ENCODE data around the gene SLC24A4. TPM values are rescaled to one million over a fixed set of nuclear protein-coding genes. Genes with fewer than 3 reads are reported as not detected.

Gene SLC24A4
- polyA plus RNA-seq, 12 donors = 1.2 to 5.9 (median 3.1) TPM; not detected in 1

- DNase-seq = no peak
These were observed 151.1 kb downstream of the SLC24A4 start for GRCh38 chr14:92473969-92474535.

GRCh38 chr14:92475037-92475436 lies 152.1 kb downstream of the SLC24A4 start:
- no peak for DNase-seq

GRCh38 chr14:92475451-92476187 lies 152.7 kb downstream of the SLC24A4 start:
- no peak for DNase-seq

GRCh38 chr14:92480856-92481255 lies 157.9 kb downstream of the SLC24A4 start:
- no peak for DNase-seq

GRCh38 chr14:92481386-92481785 lies 158.4 kb downstream of the SLC24A4 start:
- no peak for DNase-seq

- DNase-seq = no peak
These were observed 159.0 kb downstream of the SLC24A4 start for GRCh38 chr14:92481811-92482555.

- DNase-seq = no peak
These were observed 159.8 kb downstream of the SLC24A4 start for GRCh38 chr14:92482621-92483319.

- DNase-seq = no peak
These were observed 161.3 kb downstream of the SLC24A4 start for GRCh38 chr14:92484132-92484823.

GRCh38 chr14:92486881-92487280 lies 163.9 kb downstream of the SLC24A4 start:
- no peak for DNase-seq

- DNase-seq = no peak
These were observed 164.7 kb downstream of the SLC24A4 start for GRCh38 chr14:92487513-92488133.

- no peak for DNase-seq
These were observed 166.7 kb downstream of the SLC24A4 start for GRCh38 chr14:92489394-92490238.

- DNase-seq = no peak
These were observed 167.4 kb downstream of the SLC24A4 start for GRCh38 chr14:92490239-92490959.

GRCh38 chr14:92491782-92492181 lies 168.8 kb downstream of the SLC24A4 start:
- DNase-seq = no peak

- DNase-seq = no peak
These were observed 169.3 kb downstream of the SLC24A4 start for GRCh38 chr14:92492258-92492657.

- DNase-seq = no peak
These were observed 170.1 kb downstream of the SLC24A4 start for GRCh38 chr14:92493024-92493423.

- DNase-seq = no peak
These were observed 170.5 kb downstream of the SLC24A4 start for GRCh38 chr14:92493492-92493891.

GRCh38 chr14:92494512-92494911 lies 171.5 kb downstream of the SLC24A4 start:
- no peak for DNase-seq

GRCh38 chr14:92495027-92495426 lies 172.1 kb downstream of the SLC24A4 start:
- no peak for DNase-seq

- DNase-seq = no peak
These were observed 173.4 kb downstream of the SLC24A4 start for GRCh38 chr14:92496191-92496857.
